Frontal cortex (tissue), 4 donors: Measurements from ENCODE around the gene LAMA5. TPM values are rescaled to one million over a fixed set of nuclear protein-coding genes. Genes with fewer than 3 reads are reported as not detected.

Experiments used
- DNase-seq, 2 donors: peaks; one replicate each; pipeline ENCODE4 v3.0.0; 2012; ENCODE audit warnings: low spot score in 2 of 2
- FAIRE-seq: peaks from 2 replicates; lab custom pipeline; 2012; peaks lifted over from hg19 to GRCh38; lab: Jason Lieb, UNC
- total RNA-seq: library from RNA; depleted of rRNA; stranded (reverse); fragments of >200 nt; gene quantifications from one replicate; pipeline ENCODE4 v1.2.3, GENCODE V29; 2014
- donor health status: control.
- donor health status: control.
- donor health status: control.

The LAMA5 gene
- total RNA-seq, 1 donor from 2014 or later, result 11.4 TPM

DNA sequence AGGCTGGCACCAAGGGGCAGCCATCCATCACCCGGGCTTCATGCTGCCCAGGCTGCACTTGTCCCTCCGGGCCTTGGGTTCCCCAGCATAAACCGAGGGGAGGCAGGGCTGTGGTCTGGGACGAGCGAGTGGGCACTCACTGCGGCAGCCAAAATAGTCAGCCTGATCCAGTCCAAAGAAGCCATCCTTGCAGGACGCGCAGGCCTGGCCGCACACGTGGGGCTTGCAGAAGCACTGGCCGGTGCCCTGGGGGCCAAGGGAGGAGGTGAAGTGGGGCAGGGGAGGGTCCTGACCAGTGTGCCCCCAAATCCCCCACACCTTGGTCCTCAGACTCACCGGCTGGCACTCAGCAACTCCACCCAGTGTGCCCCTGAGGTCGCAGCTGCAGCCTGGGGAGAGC lies 32.2 kb downstream of the LAMA5 start:
- DNase-seq, result no peak
- no peak for FAIRE-seq

DNA sequence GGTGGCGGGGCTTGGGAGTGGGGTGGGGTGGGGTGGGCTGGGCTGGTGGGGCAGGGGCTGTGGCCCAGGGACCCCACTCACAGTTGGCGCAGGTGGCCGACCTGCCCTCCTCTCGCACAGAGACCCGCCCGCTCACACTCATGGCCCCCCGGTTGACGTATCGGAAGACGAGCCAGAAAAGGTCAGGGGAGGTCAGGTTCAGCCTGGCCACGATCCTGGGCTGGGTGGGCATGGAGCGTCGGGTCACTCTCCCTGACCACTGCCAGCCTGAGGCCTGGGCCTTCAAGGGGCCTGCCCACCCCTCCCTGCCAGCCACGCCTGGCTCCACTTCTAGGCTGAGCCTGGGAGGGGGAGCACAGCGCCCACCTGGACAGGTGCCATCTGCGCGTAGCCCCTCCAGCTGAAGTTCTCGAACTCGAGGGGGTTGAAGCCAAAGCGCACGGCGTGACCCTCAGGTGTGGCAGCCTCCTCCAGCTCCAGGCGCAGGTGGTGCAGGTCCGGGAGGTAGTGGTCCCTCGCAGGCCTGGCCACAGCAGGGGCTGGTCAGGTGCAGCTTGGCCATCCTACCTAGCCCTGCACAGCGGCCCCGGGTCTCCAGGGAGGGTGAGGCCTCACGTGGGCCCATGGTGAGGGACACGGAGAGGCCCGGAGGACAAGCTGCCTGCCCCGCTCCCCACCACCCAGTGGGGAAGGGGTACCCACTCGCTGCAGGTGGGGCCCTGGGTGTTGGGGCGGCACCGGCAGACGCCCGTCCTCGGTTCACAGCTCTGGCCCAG lies 33.1 kb downstream of the LAMA5 start:
- DNase-seq, result no peak
- FAIRE-seq, result no peak

DNA sequence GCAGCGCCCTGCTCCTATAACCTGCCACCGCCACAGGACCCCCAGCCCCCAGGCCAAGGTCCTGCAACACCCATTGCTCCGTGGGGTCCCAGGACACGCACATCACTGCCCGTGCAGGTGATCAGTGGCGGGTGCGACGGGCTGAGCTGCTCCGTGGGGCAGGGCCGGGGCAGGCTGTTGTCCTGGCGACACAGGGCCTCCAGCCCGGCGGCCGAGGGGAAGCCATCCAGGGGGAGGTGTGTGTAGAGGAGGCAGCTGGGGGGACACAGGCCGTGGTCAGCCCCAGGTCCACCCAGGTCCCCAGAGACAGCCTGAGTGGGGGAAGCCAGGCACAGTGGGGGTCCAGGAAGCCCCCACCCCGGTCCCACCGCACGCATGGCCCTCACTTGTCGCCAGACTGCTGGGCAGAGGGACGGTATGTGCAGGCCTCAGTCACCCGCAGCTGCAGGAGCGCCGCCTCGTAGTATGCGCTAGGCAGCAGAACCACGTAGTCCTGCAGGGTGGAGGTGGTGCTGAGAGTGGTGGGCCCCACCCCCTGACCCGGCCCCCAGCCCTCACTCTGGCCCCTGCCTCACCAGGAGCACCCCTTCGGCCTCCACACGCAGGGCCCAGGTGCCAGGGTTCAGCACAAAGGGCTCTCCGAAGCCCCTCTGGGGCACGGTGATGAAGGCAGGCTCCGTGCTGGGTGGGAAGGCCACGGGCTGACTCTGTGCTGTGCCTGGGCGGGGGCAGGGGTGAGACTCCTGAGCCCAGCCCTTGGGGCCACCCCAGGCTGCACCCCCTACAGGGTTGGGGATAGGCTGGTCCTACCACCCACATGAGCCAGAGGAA lies 33.9 kb downstream of the LAMA5 start:
- no peak for FAIRE-seq
- no peak for DNase-seq

DNA sequence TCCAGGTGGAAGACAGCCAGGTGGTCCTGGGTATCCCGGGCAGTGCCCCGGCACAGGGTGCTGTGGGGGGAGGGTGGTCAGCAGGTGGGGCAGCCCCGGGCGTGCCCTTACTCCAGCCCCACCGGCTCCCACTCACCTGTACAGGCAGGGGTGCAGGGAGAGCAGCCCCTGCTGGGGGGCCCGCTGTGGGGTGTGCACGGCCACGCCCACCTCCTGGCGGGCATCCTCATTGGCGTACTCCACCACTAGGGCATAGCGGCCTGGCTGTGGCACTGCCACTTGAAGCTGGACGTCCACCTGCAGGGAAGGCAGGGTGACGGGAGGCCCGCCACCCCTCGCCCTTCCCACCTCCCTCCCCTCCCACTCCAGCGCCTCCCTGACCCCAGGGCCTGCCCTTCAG lies 34.7 kb downstream of the LAMA5 start:
- no peak for FAIRE-seq
- no peak for DNase-seq

DNA sequence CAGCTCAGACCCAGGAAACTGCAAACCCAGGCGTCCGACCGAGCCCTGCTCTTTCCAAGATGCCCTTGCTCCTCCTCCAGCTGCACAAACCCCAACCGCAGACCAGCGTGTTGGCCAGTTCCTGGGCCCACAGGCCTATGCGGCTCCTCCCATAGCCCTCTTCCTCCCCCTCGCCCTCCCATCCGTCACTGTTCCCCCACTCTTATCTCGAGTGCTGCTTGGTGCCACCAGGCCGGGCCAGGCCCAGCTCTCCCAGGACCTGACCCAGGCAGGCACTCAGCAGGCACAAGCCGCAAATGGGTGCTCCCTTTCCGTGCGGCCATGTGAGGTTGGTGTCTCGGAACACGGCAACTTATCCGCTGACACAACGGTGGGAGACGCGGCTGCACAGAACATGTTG lies 35.8 kb downstream of the LAMA5 start:
- DNase-seq (no peak), FAIRE-seq (no peak)

DNA sequence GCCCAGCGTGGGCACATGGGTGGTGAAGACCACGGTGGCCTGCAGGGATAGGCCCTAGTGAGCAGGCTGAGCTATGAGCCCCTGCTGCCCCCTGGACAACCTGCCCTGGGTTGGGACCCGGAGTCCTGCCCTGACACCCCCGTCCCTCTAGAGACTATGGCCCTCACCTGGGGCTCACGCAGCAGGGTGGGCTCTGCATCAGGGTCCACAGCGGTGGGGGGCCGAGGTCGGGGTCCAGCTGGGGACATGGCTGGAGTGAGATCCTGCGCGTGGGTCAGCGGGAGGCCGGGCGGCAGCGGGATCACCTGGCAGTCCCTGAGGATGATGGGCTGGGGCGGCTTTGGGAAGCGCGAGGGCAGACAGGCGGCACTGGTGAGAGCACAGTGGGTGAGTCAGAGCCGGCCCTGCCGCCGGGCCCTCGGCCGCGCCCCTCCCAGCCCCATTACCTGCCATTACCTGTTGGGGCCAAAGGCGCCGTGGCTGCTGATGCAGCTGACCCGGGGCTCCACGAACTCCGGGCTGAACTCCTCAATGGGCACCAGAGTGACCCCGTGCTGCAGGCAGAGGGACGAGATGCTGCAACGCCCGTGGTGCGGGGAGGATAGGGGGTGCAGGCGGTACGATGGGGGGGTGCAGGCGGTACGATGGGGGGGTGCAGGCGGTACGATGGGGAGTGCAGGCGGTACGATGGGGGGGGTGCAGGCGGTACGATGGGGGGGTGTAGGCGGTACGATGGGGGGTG lies 36.4 kb downstream of the LAMA5 start:
- no peak for DNase-seq
- FAIRE-seq, result no peak

DNA sequence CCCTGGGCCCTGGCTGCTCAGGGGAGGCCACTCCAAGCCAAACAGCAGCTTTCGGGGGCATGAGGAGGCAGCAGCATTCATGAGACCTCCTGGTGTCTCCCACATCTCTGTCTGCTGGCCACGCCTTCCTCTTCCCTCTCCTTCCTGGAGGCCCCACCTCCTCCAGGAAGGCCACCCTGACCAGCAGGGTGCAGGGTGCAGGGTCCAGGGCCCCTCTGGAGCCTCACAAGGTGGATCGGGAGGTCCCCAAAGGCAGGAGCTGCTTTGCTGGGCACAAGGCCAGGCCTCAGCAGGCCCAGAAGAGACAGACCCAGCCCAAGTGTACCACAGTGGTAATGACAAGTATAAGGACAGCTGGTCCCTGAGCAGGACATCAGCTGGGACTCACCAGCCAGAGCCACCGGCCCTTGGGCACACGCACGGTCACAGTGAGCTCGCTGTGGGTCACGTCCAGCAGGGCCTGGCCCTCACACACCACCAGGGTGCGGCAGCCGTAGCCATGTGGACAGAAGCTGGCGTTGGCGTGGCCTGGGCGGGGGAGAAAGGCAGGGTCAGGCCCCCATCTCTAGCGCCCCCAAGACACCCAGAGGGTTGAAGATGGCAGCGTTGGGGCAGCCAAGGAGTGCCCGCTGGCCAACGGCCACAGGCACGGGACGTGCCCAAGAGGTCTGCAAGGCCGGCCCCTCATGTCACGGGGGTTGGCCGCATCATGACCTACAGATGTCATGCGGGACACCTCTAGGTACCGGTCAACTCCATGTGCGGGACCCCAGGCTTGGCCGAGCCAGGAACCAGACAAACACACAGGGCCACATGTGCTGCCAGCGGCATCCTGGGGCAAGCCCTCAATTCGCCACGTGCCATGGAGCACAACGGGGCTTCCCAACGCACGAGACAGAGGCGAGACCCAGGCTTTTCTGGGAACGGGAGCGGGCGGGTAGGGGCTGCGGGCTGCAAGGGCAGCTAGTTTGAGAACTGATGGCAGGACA lies 37.4 kb downstream of the LAMA5 start:
- DNase-seq (no peak), FAIRE-seq (no peak)

DNA sequence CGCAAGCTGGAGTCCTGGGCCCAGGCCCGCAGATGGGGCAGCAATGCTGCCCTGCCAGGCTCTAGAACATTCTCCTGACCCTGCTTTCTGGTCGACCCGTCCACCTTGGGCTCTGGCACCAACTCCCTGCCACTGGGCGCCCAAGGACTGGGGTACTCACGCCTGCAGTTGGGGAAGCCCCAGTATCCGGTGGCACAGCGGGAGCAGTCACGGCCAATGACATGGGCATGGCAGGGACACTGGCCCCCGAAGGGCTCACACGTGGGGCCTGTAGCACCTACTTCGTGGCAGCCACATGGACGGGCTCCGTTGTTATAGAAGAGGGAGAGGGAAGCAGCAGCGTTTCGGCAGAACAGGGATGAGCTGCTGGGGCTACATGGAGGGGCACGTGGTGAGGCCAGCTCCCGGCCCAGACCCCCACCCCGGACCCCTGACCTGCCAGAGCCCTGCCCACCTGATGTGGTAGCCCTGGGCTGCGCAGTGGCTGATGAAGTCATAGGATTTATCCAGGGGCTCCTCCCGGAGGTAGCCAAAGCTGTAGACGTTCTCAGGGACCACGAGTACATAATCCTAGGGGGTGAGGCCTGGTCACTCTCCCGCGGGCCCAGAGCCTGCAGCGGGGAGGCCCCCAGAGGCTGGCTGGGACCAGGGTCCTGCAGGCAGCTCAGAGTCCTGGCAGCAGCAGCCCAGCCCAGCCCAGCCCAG lies 38.3 kb downstream of the LAMA5 start:
- no peak for DNase-seq
- no peak for FAIRE-seq

DNA sequence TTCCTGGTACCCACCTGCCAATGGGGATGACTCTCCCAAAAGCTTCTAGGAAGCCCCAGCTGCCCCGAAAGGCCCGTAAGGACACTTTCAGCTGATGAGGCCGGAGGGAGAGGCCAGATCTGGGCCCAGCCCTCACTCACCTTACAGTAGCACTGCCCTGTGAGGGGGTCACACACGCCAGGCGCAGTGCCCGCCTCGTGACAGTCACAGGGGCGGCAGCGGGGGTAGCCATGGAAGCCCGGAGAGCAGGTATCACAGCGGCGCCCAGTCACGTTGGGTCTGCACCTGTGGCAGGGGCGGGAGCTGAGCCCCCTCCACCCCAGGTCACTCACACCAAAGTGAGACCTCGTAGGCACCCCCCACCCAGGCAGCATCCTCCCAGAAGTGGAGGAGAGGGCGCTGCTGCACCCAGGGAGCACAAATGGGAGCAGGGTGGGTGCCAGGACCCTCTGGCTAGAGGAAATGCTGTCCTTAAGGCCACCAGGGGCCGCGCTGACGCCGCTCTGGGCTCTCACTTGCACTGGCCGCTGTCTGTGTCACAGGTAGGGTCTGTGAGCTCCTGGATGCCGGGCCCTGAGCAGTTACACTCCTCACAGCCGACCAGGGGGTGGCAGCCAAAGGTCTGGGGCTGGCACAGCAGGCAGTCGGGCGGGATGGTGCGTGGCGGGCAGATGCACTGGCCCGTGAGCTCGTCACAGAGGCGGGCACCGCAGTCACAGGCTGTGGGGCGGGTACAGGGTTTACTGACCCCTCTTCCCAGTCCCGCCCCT lies 39.2 kb downstream of the LAMA5 start:
- no peak for FAIRE-seq

DNA sequence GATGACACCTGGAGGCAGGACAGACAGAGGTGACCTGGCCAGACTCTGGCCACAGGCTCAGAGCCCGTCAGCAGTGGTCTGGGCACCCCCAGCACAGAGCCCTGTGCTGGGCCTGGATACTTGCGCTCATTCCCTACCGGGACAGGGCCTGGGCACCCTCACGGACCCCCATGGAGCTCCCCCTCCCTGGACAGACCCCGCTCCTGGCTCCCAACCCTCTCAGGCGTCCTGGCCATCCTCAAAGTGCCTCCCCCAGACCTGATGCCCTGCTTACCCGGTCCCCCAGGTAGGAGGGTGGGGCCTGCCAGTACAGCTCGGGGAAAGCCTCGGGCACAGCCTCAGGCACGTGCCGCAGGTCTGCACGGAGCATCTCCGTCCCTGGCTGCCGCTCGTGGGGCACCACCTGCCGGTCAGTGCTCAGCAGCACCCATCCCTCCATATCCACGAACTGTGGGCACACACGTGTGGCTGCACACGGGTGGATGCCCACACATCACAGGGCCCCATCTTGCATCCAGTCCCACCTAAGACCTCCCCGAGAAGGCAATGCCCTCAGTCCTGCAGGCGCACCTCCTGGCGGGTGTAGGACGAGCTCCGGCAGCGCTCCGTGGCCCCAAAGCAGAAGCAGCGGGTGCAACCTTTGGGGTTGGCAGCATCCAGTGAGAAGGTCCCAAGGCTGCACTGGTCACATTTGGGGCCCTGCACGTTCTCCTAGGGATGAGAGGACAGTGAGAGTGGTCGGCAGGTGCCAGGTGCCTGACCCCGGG lies 40.0 kb downstream of the LAMA5 start:
- FAIRE-seq (no peak), DNase-seq (no peak)

More for the DNA sequence above, 39.2 kb downstream of the LAMA5 start:
- DNase-seq, result no peak

DNA sequence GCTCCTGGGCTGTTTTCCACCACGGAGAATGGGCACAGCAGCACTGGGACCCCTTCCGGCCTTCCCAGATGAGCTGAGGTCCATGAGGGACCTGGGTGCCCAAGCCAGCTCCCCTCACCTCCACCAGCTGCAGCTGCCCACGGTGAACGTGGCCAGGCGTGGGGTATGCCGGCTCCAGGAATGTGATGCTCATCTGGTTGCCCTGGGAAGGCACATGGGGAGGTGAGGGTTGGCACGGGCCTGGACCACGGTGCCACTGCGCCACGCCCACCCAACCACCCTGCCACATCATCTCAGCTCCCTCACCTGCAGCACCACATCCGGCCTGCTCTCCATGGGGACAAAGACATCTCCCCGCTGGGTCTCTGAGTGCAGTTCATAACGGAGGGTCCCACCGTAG lies 40.6 kb downstream of the LAMA5 start:
- DNase-seq (no peak), FAIRE-seq (no peak)

DNA sequence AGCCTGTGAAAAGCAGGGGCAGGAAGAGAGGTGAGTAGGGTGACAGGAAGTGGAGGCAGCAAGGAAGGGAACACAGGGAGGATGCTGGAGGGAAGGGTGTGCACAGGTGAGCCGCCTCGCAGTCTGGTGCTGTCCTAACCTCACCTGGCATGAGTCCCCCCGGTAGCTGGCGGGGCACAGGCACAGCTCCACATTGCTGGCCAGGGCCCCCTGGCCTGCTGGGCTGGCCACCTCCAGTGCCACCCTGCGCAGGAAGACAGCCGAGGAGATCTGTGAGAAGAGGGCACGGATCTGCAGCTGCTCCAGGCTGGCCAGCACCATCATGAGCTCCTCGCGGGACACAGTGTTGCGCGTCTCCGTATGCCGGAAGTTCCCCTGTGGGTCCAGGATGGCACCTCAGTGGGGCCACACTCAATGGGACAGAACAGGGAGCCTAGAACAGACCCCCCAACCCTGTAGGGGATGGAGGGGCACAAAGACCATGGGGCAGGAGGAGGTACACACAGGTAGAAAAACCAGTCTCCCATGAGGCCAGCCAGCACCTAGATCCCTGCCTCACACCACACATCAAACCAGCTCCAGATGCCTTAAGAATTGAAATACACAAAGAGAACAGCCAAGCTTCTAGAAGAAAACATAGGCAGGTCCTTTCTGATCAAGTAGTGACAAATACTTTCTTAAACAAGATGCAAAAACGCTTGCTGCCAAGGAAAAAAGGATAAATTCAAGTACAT lies 41.8 kb downstream of the LAMA5 start:
- DNase-seq, result no peak
- no peak for FAIRE-seq

DNA sequence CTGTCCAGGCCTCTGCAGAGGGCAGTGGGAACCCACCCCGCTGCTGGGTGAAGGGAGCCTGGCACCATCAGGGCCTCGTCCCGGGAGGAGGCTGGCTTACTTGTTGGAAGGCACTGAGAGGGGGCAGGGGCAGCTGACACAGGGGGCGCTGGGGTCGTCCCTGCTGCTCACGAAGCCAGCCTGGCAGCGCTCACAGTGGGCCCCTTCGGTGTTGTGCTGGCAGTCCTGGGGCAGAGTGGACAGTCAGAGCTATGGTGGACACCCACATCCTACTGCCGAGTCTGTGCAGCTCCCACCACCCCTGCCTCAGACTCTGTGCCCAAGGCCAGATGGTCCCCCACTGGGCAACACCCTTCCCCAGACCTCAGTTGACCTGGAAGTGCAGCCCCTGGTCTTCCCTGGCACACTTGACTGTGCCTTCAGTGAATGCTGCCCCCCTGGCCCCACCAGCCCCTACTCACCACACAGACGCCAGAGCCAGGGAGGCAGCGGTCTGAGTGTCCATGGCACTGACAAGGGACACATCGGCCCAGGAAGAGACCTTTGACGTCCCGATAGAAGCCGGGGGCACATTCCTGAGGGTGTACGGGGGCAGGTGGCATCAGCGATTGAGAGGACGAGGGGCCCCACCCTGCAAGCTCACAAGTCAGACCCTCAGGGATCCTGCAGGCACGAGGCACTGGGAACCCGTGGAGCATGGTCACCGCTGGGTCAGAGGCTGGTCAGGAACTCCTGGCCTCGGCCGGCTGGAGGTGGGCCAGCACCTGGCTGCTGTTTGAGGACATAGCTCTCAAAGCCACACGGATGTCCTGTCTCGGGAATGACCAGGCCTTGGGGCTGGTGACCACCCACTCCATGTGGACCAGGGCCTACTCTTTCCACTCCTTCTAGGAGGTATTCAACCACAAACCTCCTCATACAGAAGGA lies 42.9 kb downstream of the LAMA5 start:
- DNase-seq (no peak), FAIRE-seq (no peak)

DNA sequence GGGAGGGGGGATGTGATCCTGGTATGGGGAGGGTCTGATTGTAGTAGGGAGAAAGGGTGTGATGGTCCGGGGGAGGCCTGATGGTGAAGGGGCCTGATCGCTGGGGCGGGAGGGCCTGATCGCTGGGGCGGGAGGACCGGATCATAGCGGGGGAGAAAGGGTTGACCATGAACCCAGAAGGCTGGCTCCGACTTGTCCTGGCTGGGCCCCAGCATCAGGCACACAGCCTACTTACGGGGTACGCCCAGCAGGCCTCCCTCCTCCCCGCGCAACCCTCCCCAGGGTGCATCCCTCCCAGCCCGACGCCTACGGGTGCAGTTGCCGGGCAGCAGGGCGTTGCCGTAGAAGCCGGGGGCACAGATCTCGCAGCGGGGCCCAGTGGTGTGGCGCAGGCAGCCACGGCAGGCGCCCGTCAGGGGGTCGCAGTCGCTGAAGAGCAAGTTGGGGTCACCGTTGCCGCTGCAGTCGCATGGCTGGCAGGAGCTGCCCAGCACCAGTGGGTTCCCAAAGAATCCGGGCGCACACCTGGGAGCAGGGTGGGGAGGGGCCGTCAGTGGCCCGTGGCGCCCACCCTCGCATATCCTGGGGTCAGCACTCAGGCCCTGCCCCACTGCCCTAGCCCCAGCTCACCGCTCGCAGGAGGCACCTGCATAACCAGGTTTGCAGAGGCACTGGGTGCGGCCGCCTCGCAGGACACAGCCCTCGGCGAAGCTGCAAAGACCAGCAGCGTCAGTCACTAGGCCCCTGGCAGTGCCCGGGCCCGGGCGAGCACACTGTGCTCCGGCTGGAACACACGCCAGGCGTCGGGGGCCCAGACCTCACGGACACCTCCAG lies 43.7 kb downstream of the LAMA5 start:
- DNase-seq (no peak), FAIRE-seq (no peak)

DNA sequence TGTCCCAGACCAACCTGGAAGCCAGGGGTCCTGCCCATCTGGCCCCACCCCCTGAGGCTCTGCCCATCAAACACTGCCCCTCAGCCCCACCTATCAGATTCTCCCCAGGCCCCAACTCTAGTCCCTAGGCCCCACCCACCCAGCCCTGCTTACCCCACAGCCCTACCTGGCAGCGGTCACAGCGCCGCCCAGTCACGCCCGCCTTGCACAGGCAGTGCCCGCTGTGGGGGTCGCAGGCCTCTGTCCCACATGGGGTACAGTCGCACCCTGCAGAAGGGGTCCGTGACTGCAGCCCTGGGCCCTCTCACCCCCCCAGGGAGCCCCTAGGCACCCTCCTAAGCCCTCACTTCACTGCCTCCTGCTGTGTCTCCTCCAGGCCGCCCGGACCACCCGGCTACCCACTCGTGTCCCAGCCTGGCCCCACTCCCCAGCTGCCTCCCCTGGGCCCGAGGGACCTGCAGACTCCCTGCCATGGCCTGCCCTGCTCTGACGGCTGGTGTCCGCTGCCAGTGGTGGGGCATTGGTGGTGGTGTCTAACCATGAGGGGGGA lies 44.5 kb downstream of the LAMA5 start:
- no peak for FAIRE-seq
- DNase-seq, result no peak
